Anterior cingulate cortex (tissue), 58 donors: ENCODE measurements around the gene IDH2.
"Not testable (repeated sequence)": the region's sequence is repeated elsewhere in the genome, so short reads cannot be mapped to it uniquely, and the experiment has no call there.

Experiments
- DNase-seq, 58 donors: peaks; one replicate each; lab custom pipeline; 2025; lab: John Stamatoyannopoulos, UW

Gene IDH2

DNA sequence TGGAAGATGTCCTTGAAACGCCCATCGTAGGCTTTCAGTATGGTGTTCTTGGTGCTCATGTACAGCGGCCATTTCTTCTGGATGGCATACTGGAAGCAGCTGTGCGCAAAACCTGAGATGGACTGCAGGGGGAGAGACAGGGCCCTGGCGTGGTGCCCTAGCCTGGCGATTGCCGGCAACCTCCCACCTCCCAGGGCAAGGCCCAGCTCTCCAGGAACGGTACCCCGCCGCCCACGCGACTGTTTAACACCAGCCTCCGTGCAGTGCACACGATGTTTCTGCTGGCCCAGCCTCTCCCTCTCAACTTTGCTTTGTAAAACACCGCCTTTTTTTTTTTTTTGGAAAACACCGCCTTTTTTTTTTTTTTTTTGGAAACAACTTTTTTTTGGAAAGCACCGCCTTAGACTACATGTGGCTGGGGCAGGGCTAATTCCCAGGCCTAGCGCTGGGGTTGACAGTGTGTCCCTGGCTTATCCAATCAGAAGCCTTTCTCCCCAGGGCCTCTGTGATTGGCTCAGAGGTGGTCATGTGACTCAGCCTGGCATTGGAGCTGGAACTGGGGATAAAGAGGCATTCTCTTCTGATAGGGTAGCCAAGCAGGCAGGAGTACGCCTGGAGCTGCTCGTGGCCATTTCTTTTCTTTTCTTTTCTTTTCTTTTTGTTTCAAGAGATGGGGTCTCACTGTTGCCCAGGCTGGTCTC lies 14.7 kb downstream of the IDH2 start:
- DNase-seq, result peak in 26 of 58 donors; percentile 14 to 68 (median 30)

- DNase-seq, result peak in 4 of 58 donors; percentile 5 to 25 (median 20)
Measured at GRCh38 chr15:90086868-90087268, 15.4 kb downstream of the IDH2 start.

DNA sequence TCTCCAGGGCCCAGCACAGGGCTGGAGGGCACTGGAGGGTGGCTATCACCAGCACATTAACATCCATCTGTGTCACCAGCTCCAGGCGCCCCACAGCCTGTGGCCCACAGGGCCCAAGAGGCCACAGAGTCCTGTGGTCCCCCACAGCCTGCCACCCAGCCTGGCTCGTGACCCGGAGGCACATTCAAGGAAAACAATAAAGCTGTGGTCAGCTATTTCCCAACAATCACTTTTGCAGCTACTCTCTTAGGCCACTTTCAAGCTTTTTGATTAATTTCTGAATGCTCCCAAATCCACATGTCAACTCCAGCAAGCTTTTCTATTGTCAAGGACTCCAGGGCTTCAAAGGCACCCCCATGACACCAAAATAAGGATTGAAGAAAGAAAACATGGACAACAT lies 16.7 kb downstream of the IDH2 start:
- no peak for DNase-seq

GRCh38 chr15:90084876-90085423 lies 17.3 kb downstream of the IDH2 start:
- DNase-seq, result no peak

DNA sequence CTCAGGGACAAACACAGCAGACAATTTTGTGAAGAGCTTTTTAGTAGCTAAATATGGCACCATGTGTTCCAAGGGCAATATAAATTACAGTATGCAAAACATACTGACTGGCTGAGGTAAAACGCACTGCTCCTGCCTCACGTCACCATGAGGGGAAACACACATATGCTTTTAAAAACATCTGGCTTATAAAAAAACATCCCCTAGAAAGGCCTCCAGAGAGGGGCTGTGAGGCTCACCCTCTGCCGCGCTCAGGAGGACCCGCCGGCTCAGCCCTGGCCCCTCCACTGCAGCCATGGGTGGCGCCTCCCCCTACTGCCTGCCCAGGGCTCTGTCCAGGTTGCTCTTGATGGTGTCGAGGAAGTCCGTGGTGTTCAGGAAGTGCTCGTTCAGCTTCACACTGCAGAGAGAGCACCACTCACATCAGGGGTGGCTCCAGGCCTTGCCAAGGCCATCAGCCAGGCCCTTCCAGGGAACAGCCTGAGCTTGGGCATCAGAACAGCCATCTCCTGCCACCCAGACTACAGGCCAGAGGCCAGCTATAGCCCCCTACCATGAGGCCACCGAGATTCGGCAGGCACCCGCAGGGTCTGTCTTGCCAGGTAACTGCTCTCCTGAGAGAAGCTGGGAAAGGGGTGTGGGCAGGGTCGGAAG lies 18.2 kb downstream of the IDH2 start:
- no peak for DNase-seq

DNA sequence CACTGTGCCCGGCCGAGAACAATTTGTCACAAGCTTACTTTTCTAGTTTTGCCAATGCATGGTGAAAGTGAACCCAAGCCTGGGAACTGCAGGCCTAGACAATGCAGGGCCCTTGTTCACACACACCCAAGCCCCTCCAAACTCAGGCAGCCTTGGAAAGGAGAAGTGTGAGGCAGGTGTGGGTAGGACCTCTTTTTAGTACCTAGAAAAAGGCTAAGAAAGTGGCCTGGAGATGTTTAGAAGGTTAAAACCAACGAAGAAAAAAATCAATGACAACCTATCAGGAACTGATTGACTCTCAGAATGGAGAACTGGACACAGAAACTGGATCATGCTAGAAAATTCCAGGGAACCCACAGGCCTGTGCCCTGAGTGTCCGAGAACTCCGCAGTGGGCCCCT lies 18.8 kb downstream of the IDH2 start:
- no peak for DNase-seq

GRCh38 chr15:90082140-90082715 lies 20.0 kb downstream of the IDH2 start:
- DNase-seq, result peak in 52 of 58 donors; percentile 12 to 87 (median 66)

DNA sequence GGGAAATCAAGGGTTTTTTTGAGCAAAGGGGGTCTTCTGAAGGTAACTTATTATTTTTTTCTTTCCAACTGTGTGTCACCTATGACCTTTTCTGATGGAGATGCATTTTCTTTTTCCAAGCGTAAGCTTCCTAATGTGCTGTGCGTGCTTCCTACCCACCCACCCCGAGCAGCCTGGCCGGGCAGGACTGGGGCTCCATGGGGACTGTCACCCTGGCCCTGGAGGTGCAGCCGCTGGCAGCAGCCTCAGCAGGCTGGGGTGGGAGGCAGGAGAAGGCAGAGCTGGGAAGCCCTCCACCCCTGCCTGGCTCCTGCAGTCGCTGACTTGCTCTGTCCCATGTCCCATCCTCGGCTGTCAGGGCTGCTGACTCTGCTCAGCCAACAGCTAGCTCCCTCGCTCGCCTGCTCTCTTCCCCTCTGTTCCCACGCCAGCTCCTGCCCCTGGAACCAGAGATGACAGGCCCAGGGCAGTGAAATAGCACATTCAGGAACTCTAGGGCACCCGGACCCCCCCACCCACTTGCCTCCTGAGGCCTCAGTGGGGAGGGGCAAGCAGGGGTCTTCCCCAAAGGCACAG lies 21.4 kb downstream of the IDH2 start:
- DNase-seq, result peak in 3 of 58 donors; percentile 14 to 19 (median 19)

DNA sequence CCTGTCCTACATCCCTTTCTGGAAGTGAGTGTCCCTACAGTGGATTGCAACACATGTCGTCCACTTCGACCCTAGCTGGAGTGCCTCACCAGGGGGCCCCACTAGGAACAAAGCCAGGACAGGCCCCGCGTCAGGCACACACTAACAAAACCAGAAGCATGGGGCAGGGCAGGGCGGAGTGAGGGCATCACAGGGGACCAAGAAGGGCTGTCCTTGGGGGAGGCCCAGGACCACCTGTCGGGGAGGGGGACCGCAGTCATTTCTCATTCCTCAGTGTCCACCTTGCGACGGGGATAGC lies 21.9 kb downstream of the IDH2 start:
- no peak for DNase-seq

GRCh38 chr15:90079619-90080457 lies 22.4 kb downstream of the IDH2 start:
- no peak for DNase-seq

- no peak for DNase-seq
Measured at GRCh38 chr15:90078965-90079364, 23.3 kb downstream of the IDH2 start.

DNA sequence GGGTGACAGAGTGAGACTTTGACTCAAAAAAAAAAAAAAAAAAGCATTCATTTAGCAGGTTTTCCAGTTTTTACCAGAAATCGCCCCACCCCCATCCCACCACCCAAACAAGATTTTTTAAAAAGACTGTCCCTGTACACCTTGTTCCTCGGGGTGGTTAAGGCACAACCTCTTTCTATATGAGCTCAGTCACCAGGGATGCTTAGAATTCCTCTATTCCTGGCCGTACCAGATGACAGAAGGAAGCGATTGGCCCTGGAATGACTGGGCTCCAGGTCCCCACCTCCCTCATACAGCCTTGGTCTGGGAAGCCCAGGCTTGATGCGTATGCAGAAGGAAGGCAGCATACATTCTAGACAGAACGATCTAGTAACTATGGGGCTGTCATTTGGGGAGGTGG lies 25.6 kb downstream of the IDH2 start:
- no peak for DNase-seq

- DNase-seq, result peak in 1 of 58 donors; percentile 11
Measured at GRCh38 chr15:90075420-90076289, 26.6 kb downstream of the IDH2 start.

- no peak for DNase-seq
Measured at GRCh38 chr15:90074916-90075315, 27.4 kb downstream of the IDH2 start.

GRCh38 chr15:90074023-90074422 lies 28.2 kb downstream of the IDH2 start:
- DNase-seq, result no peak

GRCh38 chr15:90072978-90073640 lies 29.2 kb downstream of the IDH2 start:
- DNase-seq, result no peak

- DNase-seq, result peak in 45 of 58 donors; percentile 13 to 79 (median 50)
Measured at GRCh38 chr15:90071220-90071807, 31.0 kb downstream of the IDH2 start.

DNA sequence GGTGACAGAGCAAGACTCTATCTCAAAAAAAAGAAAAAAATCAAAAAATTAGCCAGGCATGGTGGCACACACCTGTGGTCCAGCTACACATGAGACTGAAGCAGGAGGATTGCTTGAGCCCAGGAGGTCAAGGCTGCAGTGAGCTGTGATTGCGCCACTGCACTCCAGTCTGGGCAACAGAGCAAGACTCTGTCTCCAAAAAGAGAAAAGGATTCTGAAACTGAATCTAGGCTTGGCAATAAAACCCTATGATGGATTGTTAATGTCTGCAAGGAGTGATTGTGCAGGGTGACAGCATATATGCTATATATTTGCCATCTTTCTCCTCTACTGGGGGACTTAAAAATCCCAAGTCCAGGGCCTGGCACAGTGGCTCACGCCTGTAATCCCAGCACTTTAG lies 31.6 kb downstream of the IDH2 start:
- DNase-seq, result not testable (repeated sequence)
